ENCODE results near the gene ADAMTS7. TPM values are rescaled to one million over a fixed set of nuclear protein-coding genes. Genes with fewer than 3 reads are reported as not detected.

The ADAMTS7 gene
- total and polyA plus RNA-seq, 2 donors (not counting 3 experiments of a cell fraction or from before 2014, with no cell fraction given) = 49.6 to 64.7 TPM

- intact Hi-C loops (cut with micrococcal nuclease) (loop anchor here (2.0 kb wide), 1 partner anchor 20 kb away; no protein-coding TSS in a partner anchor), dilution Hi-C loops (cut with MboI; ENCODE audit: extremely low pct_ligation_motif_present, low sequenced_read_pairs) (no loop called here)
- no peak for DNase-seq (ENCODE audit: low read depth, low spot score)
- Histone ChIP-seq H3K9me3 (replicated peaks; ENCODE audit: control insufficient read depth, insufficient read depth, low read length) (no peaks in the 10 kb centered on the region), H2AFZ (ENCODE audit: low read depth, low read length) (no peak overlapping the region), H3K36me3 (ENCODE audit: control insufficient read depth in 2 of 2, extremely low read depth in 1 of 2, insufficient read depth in 2 of 2, low read length in 2 of 2) (no peaks in the 10 kb centered on the region), H3K4me2 (ENCODE audit: insufficient read depth, low read length) (no peak overlapping the region), H3K4me1 (ENCODE audit: control insufficient read depth, extremely low read depth, insufficient read depth, low read length) (no peaks in the 10 kb centered on the region), H3K4me3 (replicated peaks in 1 of 3; ENCODE audit: insufficient read depth in 1 of 3, low read depth in 1 of 3, low read length in 3 of 3) (no peak overlapping the region), H3K27me3 (ENCODE audit: control insufficient read depth in 2 of 2, insufficient read depth in 2 of 2, low read length in 2 of 2) (peaks cover 0 to 4% of the 10 kb centered on the region in 2 experiments), H4K20me1 (replicated peaks; ENCODE audit: control insufficient read depth, extremely low read depth, insufficient read depth, low read length) (no peaks in the 10 kb centered on the region), H3K79me2 (ENCODE audit: control insufficient read depth, insufficient read depth, low read length) (no peaks in the 10 kb centered on the region), H3K27ac (ENCODE audit: insufficient read depth, low read depth, low read length) (no peak overlapping the region), H3K9me1 (replicated peaks; ENCODE audit: control insufficient read depth, extremely low read depth, insufficient read depth, low read length) (no peaks in the 10 kb centered on the region), H3K9ac (replicated peaks; ENCODE audit: extremely low read depth, insufficient read depth, low read length) (no peak overlapping the region)
- no peak for TF ChIP-seq GATA2 (IDR thresholded peaks at IDR 0.05; ENCODE audit: insufficient read depth, insufficient read length, low read depth, low read length)
- no peak for TF ChIP-seq POLR2AphosphoS5 (IDR thresholded peaks at IDR 0.05; ENCODE audit: insufficient read depth, low read depth, low read length)
- no peak for TF ChIP-seq MYC (IDR thresholded peaks at IDR 0.05; ENCODE audit: low read depth, low read length)
- TF ChIP-seq, protein P1, sequence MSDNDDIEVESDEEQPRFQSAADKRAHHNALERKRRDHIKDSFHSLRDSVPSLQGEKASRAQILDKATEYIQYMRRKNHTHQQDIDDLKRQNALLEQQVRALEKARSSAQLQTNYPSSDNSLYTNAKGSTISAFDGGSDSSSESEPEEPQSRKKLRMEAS (IDR thresholded peaks at IDR 0.05; ENCODE audit: insufficient read depth, insufficient read length) = no peak
- no peak for TF ChIP-seq EZH2 (IDR thresholded peaks at IDR 0.05; ENCODE audit: borderline replicate concordance, low read depth, low read length, severe bottlenecking)
- no peak for TF ChIP-seq CTCF (IDR thresholded peaks at IDR 0.05; ENCODE audit: extremely low read depth in 1 of 2, insufficient read depth in 1 of 2, low read depth in 1 of 2, low read length in 2 of 2)
- TF ChIP-seq JUN (IDR thresholded peaks at IDR 0.05; ENCODE audit: borderline replicate concordance, insufficient read depth, insufficient read length, low read depth) = no peak
- no peak for TF ChIP-seq POLR2A (IDR thresholded peaks at IDR 0.05; ENCODE audit: low read depth, low read length)
- TF ChIP-seq FOS (IDR thresholded peaks at IDR 0.05; ENCODE audit: borderline replicate concordance, insufficient read depth, low read length) = no peak
- ChIA-PET CTCF (interaction anchor here (1.1 kb wide), 1 partner anchor 29 kb away, joined by 3 read pairs; no protein-coding TSS in a partner anchor), POLR2A (no interaction called here)
- no peak for FAIRE-seq
- no TSS peak for BruUV-seq (replicated peaks)
These were observed 27.2 kb upstream of the ADAMTS7 start for GRCh38 chr15:78838489-78838888.

All from endothelial cell of umbilical vein (primary cell).